Activated naive CD8-positive, alpha-beta T cell treated with anti-CD3 and anti-CD28 coated beads, Interleukin-2, amount 10 ng/mL, durations not matched to agents 7 days and 5 days (primary cell): Measurements from ENCODE around the gene C1orf232. TPM values are rescaled to one million over a fixed set of nuclear protein-coding genes. Genes with fewer than 3 reads are reported as not detected.
A peak's percentile ranks its signal among the peaks of the same experiment; 100 is the strongest.

Source experiments
- ATAC-seq: fragments of 150-1000 bp; cut with Tn5 transposase; one replicate; pipeline ENCODE4 v1.10.0; 2021; ENCODE audit warnings: low read depth, moderate library complexity
- POLR2A ChIA-PET: fragments of 350-600 bp; sonication (Branson Sonifier 250); formaldehyde crosslinking; loops from one replicate; lab custom pipeline; 2021; ENCODE audit warnings: antibody characterized with exemption; lab: Charles Lee
- DNase-seq: peaks from one replicate; pipeline ENCODE4 v3.0.0; 2021
- H3K27ac Mint-ChIP-seq: one replicate; pipeline ENCODE4 v1.8.0; 2022; ENCODE audit warnings: mild to moderate bottlenecking, mixed read lengths
- H3K27me3 Mint-ChIP-seq: one replicate; pipeline ENCODE4 v1.8.0; 2022; ENCODE audit warnings: mild to moderate bottlenecking, moderate library complexity, mixed read lengths
- H3K36me3 Mint-ChIP-seq: one replicate; pipeline ENCODE4 v1.8.0; 2021; ENCODE audit warnings: mild to moderate bottlenecking, mixed read lengths
- H3K4me1 Mint-ChIP-seq: one replicate; pipeline ENCODE4 v1.8.0; 2021; ENCODE audit warnings: mixed read lengths
- H3K4me3 Mint-ChIP-seq: one replicate; pipeline ENCODE4 v1.8.0; 2022; ENCODE audit warnings: mild to moderate bottlenecking, moderate library complexity, mixed read lengths
- H3K9me3 Mint-ChIP-seq: one replicate; pipeline ENCODE4 v1.8.0; 2021; ENCODE audit warnings: mixed read lengths
- total RNA-seq, 2 experiments: library from RNA; stranded (reverse); gene quantifications; one replicate each; pipeline ENCODE4 v1.2.3, GENCODE V29; 2021

The C1orf232 gene
- total RNA-seq, 2 experiments from 2014 or later: not detected

- Mint-ChIP-seq H3K4me1 (peaks cover 25% of the 10 kb centered on the region), H3K4me3 (peak within 1 kb of the TSS; percentile 92), H3K9me3 (no peaks in the 10 kb centered on the region), H3K27me3 (peaks cover 9% of the 10 kb centered on the region), H3K27ac (peak within 1 kb of the TSS; percentile 90), H3K36me3 (no peaks in the 10 kb centered on the region)
- peak; percentile 88 for ATAC-seq
- DNase-seq: peak; percentile 94
- POLR2A ChIA-PET: interaction anchor here (0.6 to 2.8 kb wide), 11 partner anchors 12 to 194 kb away, joined by 3 to 21 read pairs (median 3); partner anchors contain the start of genes CEP85 and PDIK1L
These were observed 1.1 kb upstream of the C1orf232 start, which contains the start of gene ZNF593 for GRCh38 chr1:26169669-26170471. Gene ZNF593 (plus strand): TSS chr1:26169908. CDS start chr1:26169984, 76 bp downstream.

GRCh38 chr1:26169198-26169554, 413 bp upstream of the C1orf232 start:
- peaks cover 25% of the 10 kb centered on the region for H3K4me1 Mint-ChIP-seq

DNA sequence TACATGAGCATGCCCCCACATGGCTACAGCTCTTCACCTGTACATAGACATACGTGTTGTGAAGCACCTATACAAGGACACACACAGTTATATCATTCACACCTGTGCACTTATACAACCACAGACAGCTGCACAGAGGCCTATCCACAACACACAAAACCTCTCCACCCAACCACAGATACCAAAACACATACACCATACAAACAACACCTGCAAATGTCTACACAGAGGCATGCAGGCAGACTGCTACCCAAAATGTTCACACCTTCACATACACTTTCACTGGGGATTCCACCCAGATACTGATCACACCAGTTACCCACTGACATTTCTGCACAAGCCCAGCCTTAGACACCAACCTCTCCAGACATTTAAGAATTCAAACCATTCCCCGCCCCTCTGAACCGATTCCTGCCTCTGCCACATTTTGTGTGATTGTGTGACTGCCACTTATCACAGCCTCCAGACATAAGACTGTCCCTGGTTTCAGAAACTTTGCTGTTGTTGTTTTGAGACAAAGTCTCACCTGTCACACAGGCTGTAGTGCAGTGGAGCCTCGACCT, 2.0 kb downstream of the C1orf232 start:
- ATAC-seq: no peak
- H3K27me3 Mint-ChIP-seq: peaks cover 28% of the 10 kb centered on the region
- no peak overlapping the region for H3K27ac Mint-ChIP-seq
- H3K36me3 Mint-ChIP-seq: no peaks in the 10 kb centered on the region
- no peaks in the 10 kb centered on the region for H3K9me3 Mint-ChIP-seq
- POLR2A ChIA-PET: no interaction called here
- H3K4me1 Mint-ChIP-seq: peaks cover 30% of the 10 kb centered on the region
- H3K4me3 Mint-ChIP-seq: no peak overlapping the region
- DNase-seq: no peak

More at GRCh38 chr1:26169198-26169554, 413 bp upstream of the C1orf232 start:
- DNase-seq: no peak
- peak overlapping the region; percentile 73 for H3K27ac Mint-ChIP-seq
- no peak for ATAC-seq
- H3K4me3 Mint-ChIP-seq: peak overlapping the region; percentile 92
- no peaks in the 10 kb centered on the region for H3K36me3 Mint-ChIP-seq
- POLR2A ChIA-PET: interaction anchor here (0.6 to 2.8 kb wide), 7 partner anchors 12 to 195 kb away, joined by 3 to 21 read pairs (median 4); partner anchors contain the start of gene CEP85
- peaks cover 12% of the 10 kb centered on the region for H3K27me3 Mint-ChIP-seq
- H3K9me3 Mint-ChIP-seq: no peaks in the 10 kb centered on the region

- no peak for DNase-seq
- no peak for ATAC-seq
- no peaks in the 10 kb centered on the region for H3K36me3 Mint-ChIP-seq
- H3K9me3 Mint-ChIP-seq: no peaks in the 10 kb centered on the region
- peaks cover 20% of the 10 kb centered on the region for H3K4me1 Mint-ChIP-seq
- peak overlapping the region; percentile 30 for H3K4me3 Mint-ChIP-seq
- POLR2A ChIA-PET: no interaction called here
- no peak overlapping the region for H3K27ac Mint-ChIP-seq
- H3K27me3 Mint-ChIP-seq: peaks cover 32% of the 10 kb centered on the region
These were observed 3.6 kb downstream of the C1orf232 start for GRCh38 chr1:26164861-26165842.

DNA sequence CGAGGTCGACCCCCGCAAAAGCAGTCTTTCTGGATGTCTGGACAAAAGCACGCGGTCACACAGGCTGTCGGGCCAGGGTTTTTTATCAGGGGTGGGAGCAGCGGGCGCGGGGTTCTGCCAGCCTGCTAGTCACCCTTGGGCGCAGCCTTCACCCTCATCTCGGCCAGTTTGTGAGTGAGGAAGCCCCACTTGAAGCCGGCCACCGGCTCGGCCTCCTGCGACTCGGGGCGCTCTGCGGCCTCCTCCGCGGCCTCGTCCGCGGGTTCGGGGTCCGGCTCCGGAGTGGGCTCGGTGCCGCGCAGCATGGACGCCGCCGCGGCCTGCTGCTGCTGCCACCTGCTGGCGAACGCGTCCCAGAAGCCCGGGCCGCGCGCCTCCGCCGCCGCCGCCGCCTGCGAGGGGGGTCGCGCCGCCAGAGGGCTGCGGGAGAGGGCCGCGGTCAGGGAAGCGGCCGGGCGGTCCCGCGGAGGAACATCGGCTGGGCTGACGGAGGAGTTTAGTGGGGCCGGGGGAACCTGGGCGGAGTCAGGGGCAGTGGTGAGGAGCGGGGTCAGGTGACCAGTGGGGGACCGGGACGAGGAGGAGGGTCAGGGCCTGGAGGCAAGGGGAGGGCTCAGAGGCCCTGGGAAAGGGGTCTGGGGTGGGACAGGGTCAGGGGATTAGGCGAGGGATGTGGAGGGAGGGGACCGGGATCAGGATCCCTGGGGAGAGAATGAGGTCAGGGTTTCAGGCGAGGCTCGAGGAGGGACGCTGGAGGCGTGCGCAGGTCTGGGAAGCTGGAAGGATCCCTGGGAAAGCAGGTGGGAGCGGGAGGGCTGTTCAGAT, 4.5 kb downstream of the C1orf232 start:
- H3K4me1 Mint-ChIP-seq: peaks cover 19% of the 10 kb centered on the region
- DNase-seq (peak; percentile 85), ATAC-seq (peak; percentile 69)
- H3K27me3 Mint-ChIP-seq: peaks cover 38% of the 10 kb centered on the region
- no peaks in the 10 kb centered on the region for H3K9me3 Mint-ChIP-seq
- H3K4me3 Mint-ChIP-seq: peak overlapping the region; percentile 50
- POLR2A ChIA-PET: interaction anchor here (0.8 kb wide), 1 partner anchor 71 kb away, joined by 3 read pairs; no protein-coding TSS in a partner anchor
- H3K36me3 Mint-ChIP-seq: no peaks in the 10 kb centered on the region
- no peak overlapping the region for H3K27ac Mint-ChIP-seq

- Mint-ChIP-seq H3K36me3 (no peaks in the 10 kb centered on the region), H3K27ac (no peak overlapping the region), H3K27me3 (peaks cover 40% of the 10 kb centered on the region), H3K4me1 (peaks cover 18% of the 10 kb centered on the region), H3K4me3 (peak overlapping the region; percentile 50), H3K9me3 (no peaks in the 10 kb centered on the region)
- DNase-seq: no peak
- ATAC-seq: no peak
- POLR2A ChIA-PET: interaction anchor here (0.8 kb wide), 1 partner anchor 72 kb away, joined by 3 read pairs; no protein-coding TSS in a partner anchor
These were observed 5.1 kb downstream of the C1orf232 start for GRCh38 chr1:26163684-26164035.

GRCh38 chr1:26162220-26162709, 6.5 kb downstream of the C1orf232 start:
- DNase-seq: no peak
- H3K36me3 Mint-ChIP-seq: no peaks in the 10 kb centered on the region
- peaks cover 18% of the 10 kb centered on the region for H3K4me1 Mint-ChIP-seq
- H3K27ac Mint-ChIP-seq: no peak overlapping the region
- H3K4me3 Mint-ChIP-seq: peak overlapping the region; percentile 70
- no peak for ATAC-seq
- H3K27me3 Mint-ChIP-seq: peaks cover 49% of the 10 kb centered on the region
- H3K9me3 Mint-ChIP-seq: no peaks in the 10 kb centered on the region
- POLR2A ChIA-PET: no interaction called here

DNA sequence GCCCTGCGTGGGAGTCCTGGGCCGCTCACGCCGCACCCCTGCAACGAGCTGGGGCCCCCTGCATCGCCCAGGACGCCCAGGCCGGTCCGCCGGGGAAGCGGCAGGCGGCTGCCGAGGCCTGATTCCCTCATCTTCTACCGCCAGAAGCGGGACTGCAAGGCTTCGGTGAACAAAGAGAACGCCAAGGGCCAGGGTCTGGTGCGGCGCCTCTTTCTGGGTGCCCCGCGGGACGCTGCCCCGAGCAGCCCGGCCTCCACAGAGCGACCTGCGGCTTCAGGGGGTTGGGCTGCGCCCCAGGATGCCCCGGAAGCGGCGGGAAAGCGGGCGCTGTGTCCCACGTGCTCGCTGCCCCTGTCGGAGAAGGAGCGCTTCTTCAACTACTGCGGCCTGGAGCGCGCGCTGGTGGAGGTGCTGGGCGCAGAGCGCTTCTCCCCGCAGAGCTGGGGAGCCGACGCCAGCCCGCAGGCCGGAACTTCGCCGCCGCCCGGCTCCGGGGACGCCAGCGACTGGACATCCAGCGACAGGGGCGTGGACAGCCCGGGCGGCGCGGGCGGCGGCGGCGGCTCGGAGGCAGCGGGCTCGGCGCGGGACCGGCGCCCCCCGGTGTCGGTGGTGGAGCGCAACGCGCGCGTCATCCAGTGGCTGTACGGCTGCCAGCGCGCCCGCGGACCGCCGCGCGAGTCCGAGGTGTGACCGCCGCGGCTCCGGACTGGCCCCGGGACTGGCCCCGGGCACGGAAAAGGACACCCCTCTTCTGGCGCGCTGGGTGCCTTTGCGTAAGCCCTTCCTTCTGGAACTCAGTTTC, 7.1 kb downstream of the C1orf232 start:
- Mint-ChIP-seq H3K9me3 (no peaks in the 10 kb centered on the region), H3K4me3 (peak overlapping the region; percentile 70), H3K27ac (no peak overlapping the region), H3K27me3 (peaks cover 54% of the 10 kb centered on the region), H3K36me3 (no peaks in the 10 kb centered on the region), H3K4me1 (peaks cover 16% of the 10 kb centered on the region)
- POLR2A ChIA-PET: no interaction called here
- peak; percentile 44 for ATAC-seq
- peak; percentile 70 for DNase-seq

GRCh38 chr1:26160527-26161414, 8.0 kb downstream of the C1orf232 start:
- ATAC-seq (no peak), DNase-seq (no peak)
- H3K4me1 Mint-ChIP-seq: peaks cover 14% of the 10 kb centered on the region
- H3K9me3 Mint-ChIP-seq: no peaks in the 10 kb centered on the region
- no peaks in the 10 kb centered on the region for H3K36me3 Mint-ChIP-seq
- POLR2A ChIA-PET: no interaction called here
- no peak overlapping the region for H3K27ac Mint-ChIP-seq
- peaks cover 58% of the 10 kb centered on the region for H3K27me3 Mint-ChIP-seq
- peak overlapping the region; percentile 25 for H3K4me3 Mint-ChIP-seq

DNA sequence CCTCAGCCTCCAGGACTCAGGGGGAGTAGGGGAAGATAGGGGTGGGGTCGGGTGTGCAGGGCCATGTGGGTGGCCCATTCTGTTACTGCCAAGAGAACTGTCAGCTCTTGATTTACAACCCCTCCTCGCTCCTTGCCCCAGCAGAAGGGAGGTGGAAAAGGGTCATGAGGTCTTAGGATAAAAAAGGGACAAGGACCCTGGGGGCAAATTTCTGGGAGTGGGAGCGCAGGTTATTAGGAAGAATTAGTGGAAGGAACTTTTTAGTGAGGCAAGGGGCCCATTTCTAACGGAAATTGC, 9.1 kb downstream of the C1orf232 start:
- peaks cover 11% of the 10 kb centered on the region for H3K4me1 Mint-ChIP-seq
- H3K27me3 Mint-ChIP-seq: peaks cover 57% of the 10 kb centered on the region
- DNase-seq (no peak), ATAC-seq (no peak)
- no peaks in the 10 kb centered on the region for H3K36me3 Mint-ChIP-seq
- H3K9me3 Mint-ChIP-seq: no peaks in the 10 kb centered on the region
- POLR2A ChIA-PET: interaction anchor here (0.6 kb wide), 1 partner anchor 39 kb away, joined by 4 read pairs; no protein-coding TSS in a partner anchor
- no peak overlapping the region for H3K4me3 Mint-ChIP-seq
- no peak overlapping the region for H3K27ac Mint-ChIP-seq
